GM21619 (cell line): Measurements from ENCODE around the gene LRMDA.

Experiments
- ATAC-seq: cut with Tn5 transposase; IDR thresholded peaks from one replicate; pipeline ENCODE4 v1.9.1; 2021; ENCODE audit not compliant: unreplicated experiment

The LRMDA gene

GRCh38 chr10:75531571-75532031 lies 100.2 kb downstream of the LRMDA start:
- ATAC-seq: no peak

- ATAC-seq: no peak
Observed at GRCh38 chr10:75532253-75532924, 101.0 kb downstream of the LRMDA start.

GRCh38 chr10:75538144-75538543 lies 106.7 kb downstream of the LRMDA start:
- no peak for ATAC-seq

GRCh38 chr10:75538765-75539164 lies 107.3 kb downstream of the LRMDA start:
- ATAC-seq: no peak

GRCh38 chr10:75540357-75540966 lies 109.0 kb downstream of the LRMDA start:
- no peak for ATAC-seq

GRCh38 chr10:75540981-75541380 lies 109.6 kb downstream of the LRMDA start:
- no peak for ATAC-seq

- ATAC-seq: no peak
Observed at GRCh38 chr10:75541411-75541810, 110.0 kb downstream of the LRMDA start.

- no peak for ATAC-seq
Observed at GRCh38 chr10:75542084-75542483, 110.7 kb downstream of the LRMDA start.

- ATAC-seq: no peak
Observed at GRCh38 chr10:75542906-75543305, 111.5 kb downstream of the LRMDA start.

GRCh38 chr10:75544386-75544785 lies 113.0 kb downstream of the LRMDA start:
- no peak for ATAC-seq

GRCh38 chr10:75544993-75545706 lies 113.7 kb downstream of the LRMDA start:
- ATAC-seq: no peak

GRCh38 chr10:75546004-75546403 lies 114.6 kb downstream of the LRMDA start:
- no peak for ATAC-seq

GRCh38 chr10:75547391-75548298 lies 116.2 kb downstream of the LRMDA start:
- ATAC-seq: no peak

GRCh38 chr10:75548356-75548755 lies 116.9 kb downstream of the LRMDA start:
- ATAC-seq: no peak

GRCh38 chr10:75550191-75550590 lies 118.8 kb downstream of the LRMDA start:
- ATAC-seq: no peak

- ATAC-seq: no peak
Observed at GRCh38 chr10:75552171-75552570, 120.7 kb downstream of the LRMDA start.

GRCh38 chr10:75553550-75553949 lies 122.1 kb downstream of the LRMDA start:
- no peak for ATAC-seq

- ATAC-seq: no peak
Observed at GRCh38 chr10:75555323-75555722, 123.9 kb downstream of the LRMDA start.

GRCh38 chr10:75556320-75556719 lies 124.9 kb downstream of the LRMDA start:
- no peak for ATAC-seq

- ATAC-seq: no peak
Observed at GRCh38 chr10:75565286-75566251, 134.1 kb downstream of the LRMDA start.
